Keratinocyte (primary cell): ENCODE measurements around the gene DCTN3. TPM values are rescaled to one million over a fixed set of nuclear protein-coding genes. Genes with fewer than 3 reads are reported as not detected.

ENCODE experiments used
- DNase-seq: peaks from one replicate; pipeline ENCODE4 v3.0.0-alpha.2; 2011; ENCODE audit warnings: low read depth, missing footprints, low spot score
- FAIRE-seq: peaks from 2 replicates; lab custom pipeline; 2011; peaks lifted over from hg19 to GRCh38; lab: Jason Lieb, UNC
- H2AFZ ChIP-seq: 2 replicates; pipeline ENCODE4 v1.6.0; 2012; ENCODE audit warnings: low read length, control low read depth, inconsistent platforms; ENCODE audit not compliant: control insufficient read depth
- H3K27ac ChIP-seq: 2 replicates; pipeline ENCODE4 v1.5.1; 2011; ENCODE audit warnings: low read length; ENCODE audit not compliant: control insufficient read depth, insufficient read depth
- H3K27me3 ChIP-seq: 3 replicates; pipeline ENCODE4 v1.6.0; 2011; ENCODE audit warnings: low read length; ENCODE audit not compliant: control insufficient read depth, insufficient read depth; ENCODE audit errors: extremely low read depth
- H3K36me3 ChIP-seq, 2 experiments: 2 replicates in 1 of 2; 3 replicates in 1 of 2; pipeline ENCODE4 v1.5.1; 2011; ENCODE audit warnings: low read length in 2 of 2, mild to moderate bottlenecking in 1 of 2; ENCODE audit not compliant: control insufficient read depth in 2 of 2, insufficient read depth in 2 of 2; ENCODE audit errors: extremely low read depth in 1 of 2
- H3K4me1 ChIP-seq: 3 replicates; pipeline ENCODE4 v1.5.1; 2011; ENCODE audit warnings: low read length; ENCODE audit not compliant: control insufficient read depth, insufficient read depth; ENCODE audit errors: extremely low read depth
- H3K4me2 ChIP-seq: 3 replicates; pipeline ENCODE4 v1.6.0; 2011; ENCODE audit warnings: low read depth, low read length; ENCODE audit not compliant: control insufficient read depth, insufficient read depth; ENCODE audit errors: extremely low read depth
- H3K4me3 ChIP-seq, 3 experiments: fragments of 200-600 bp in 1 of 3; sonication (generic) in 1 of 3; 2 replicates in 2 of 3; 3 replicates in 1 of 3; pipeline ENCODE4 v1.5.1; 2011 to 2016; ENCODE audit warnings: low read length in 3 of 3, mild to moderate bottlenecking in 3 of 3, control low read depth in 2 of 3, inconsistent platforms in 1 of 3, low read depth in 1 of 3, mixed read lengths in 1 of 3, mixed run types in 1 of 3, moderate library complexity in 1 of 3; ENCODE audit not compliant: control insufficient read depth in 2 of 3, insufficient read depth in 2 of 3; ENCODE audit errors: extremely low read depth in 1 of 3
- H3K79me2 ChIP-seq: 2 replicates; pipeline ENCODE4 v1.6.0; 2012; ENCODE audit warnings: low read length; ENCODE audit not compliant: control insufficient read depth, insufficient read depth
- H3K9ac ChIP-seq: 3 replicates; pipeline ENCODE4 v1.6.0; 2011; ENCODE audit warnings: low read length; ENCODE audit not compliant: control insufficient read depth, insufficient read depth; ENCODE audit errors: extremely low read depth
- H3K9me1 ChIP-seq: 3 replicates; pipeline ENCODE4 v1.6.0; 2011; ENCODE audit warnings: low read length; ENCODE audit not compliant: control insufficient read depth, insufficient read depth; ENCODE audit errors: extremely low read depth
- H3K9me3 ChIP-seq: 2 replicates; pipeline ENCODE4 v1.5.1; 2012; ENCODE audit warnings: low read depth, low read length; ENCODE audit not compliant: control insufficient read depth
- H4K20me1 ChIP-seq: 3 replicates; pipeline ENCODE4 v1.6.0; 2011; ENCODE audit warnings: low read length; ENCODE audit not compliant: control insufficient read depth, insufficient read depth; ENCODE audit errors: extremely low read depth
- CTCF ChIP-seq, 3 experiments: IDR thresholded peaks in 1 of 3; conservative IDR thresholded peaks in 1 of 3; optimal IDR thresholded peaks in 1 of 3; 2 replicates in 2 of 3; 3 replicates in 1 of 3; pipeline versions ENCODE3 to v1.5.1; 2011; ENCODE audit warnings: low read length in 3 of 3, mild to moderate bottlenecking in 3 of 3, moderate library complexity in 2 of 3, control low read depth in 1 of 3, inconsistent platforms in 1 of 3; ENCODE audit not compliant: insufficient read depth in 2 of 3; ENCODE audit errors: extremely low read depth in 1 of 3
- EZH2 ChIP-seq: IDR thresholded peaks from one replicate; pipeline ENCODE4 v1.6.1; 2012; ENCODE audit warnings: inconsistent platforms, mild to moderate bottlenecking, low read length, moderate library complexity
- dilution Hi-C: fragments of 300-500 bp; cut with MboI; formaldehyde crosslinking; loops from one replicate; pipeline ENCODE4 v1.7.0; 2020; ENCODE audit warnings: low sequenced_read_pairs; ENCODE audit not compliant: extremely low pct_ligation_motif_present
- polyA plus RNA-seq, 5 experiments: library from polyadenylated mRNA; depleted of rRNA in 3 of 5; stranded (reverse) in 3 of 5; stranded (forward) in 1 of 5; unstranded in 1 of 5; fragments of >200 nt; gene quantifications; 1 replicate in 1 of 5; 2 replicates in 3 of 5; 3 replicates in 1 of 5; pipeline versions ENCODE4 v1.2.1 to v1.2.3, GENCODE V29; 2011 to 2012; ENCODE audit warnings: missing spikeins in 2 of 5, low read depth in 1 of 5, low replicate concordance in 1 of 5

Gene DCTN3
- polyA plus RNA-seq, 1 donor (not counting 4 experiments of a cell fraction or from before 2014, with no cell fraction given): 106 TPM

GRCh38 chr9:34591248-34591916, 28.9 kb downstream of the DCTN3 start:
- Histone ChIP-seq H3K4me3 (peak overlapping the region in 2 of 3 experiments; percentile 14 to 50), H3K27me3 (peaks cover 64% of the 10 kb centered on the region), H4K20me1 (no peaks in the 10 kb centered on the region), H3K36me3 (no peaks in the 10 kb centered on the region), H3K9ac (no peak overlapping the region), H3K9me3 (no peaks in the 10 kb centered on the region), H3K27ac (no peak overlapping the region), H3K4me2 (peak overlapping the region; percentile 58), H3K79me2 (no peaks in the 10 kb centered on the region), H3K4me1 (peaks cover 8% of the 10 kb centered on the region), H2AFZ (peak overlapping the region; percentile 36), H3K9me1 (no peaks in the 10 kb centered on the region)
- dilution Hi-C loops: no loop called here
- peak; percentile 48 for FAIRE-seq
- peak; percentile 55 for TF ChIP-seq EZH2
- peak; percentile 73 to 99 (median 98) for TF ChIP-seq CTCF (optimal IDR thresholded peaks at IDR 0.05 in 1 of 3, IDR thresholded peaks at IDR 0.05 in 1 of 3, conservative IDR thresholded peaks at IDR 0.05 in 1 of 3; ENCODE audit: extremely low read depth in 1 of 3, insufficient read depth in 2 of 3, low read length in 3 of 3)
- no peak for DNase-seq

- dilution Hi-C loops: no loop called here
- H3K27me3 ChIP-seq: peaks cover 72% of the 10 kb centered on the region
- no peaks in the 10 kb centered on the region for H4K20me1 ChIP-seq
- H3K79me2 ChIP-seq: no peaks in the 10 kb centered on the region
- H3K9me3 ChIP-seq: no peaks in the 10 kb centered on the region
- DNase-seq (no peak), FAIRE-seq (no peak)
- H2AFZ ChIP-seq: no peak overlapping the region
- H3K36me3 ChIP-seq: no peaks in the 10 kb centered on the region
- H3K4me3 ChIP-seq: peak overlapping the region; percentile 14 to 50 (median 24)
- H3K9ac ChIP-seq: no peak overlapping the region
- peak overlapping the region; percentile 68 for H3K4me2 ChIP-seq
- H3K9me1 ChIP-seq: no peaks in the 10 kb centered on the region
- H3K27ac ChIP-seq: no peak overlapping the region
- TF ChIP-seq CTCF (optimal IDR thresholded peaks at IDR 0.05 in 1 of 3, IDR thresholded peaks at IDR 0.05 in 1 of 3, conservative IDR thresholded peaks at IDR 0.05 in 1 of 3; ENCODE audit: extremely low read depth in 1 of 3, insufficient read depth in 2 of 3, low read length in 3 of 3) (no peak), EZH2 (no peak)
- H3K4me1 ChIP-seq: peaks cover 8% of the 10 kb centered on the region
Measured at GRCh38 chr9:34590381-34591247, 29.7 kb downstream of the DCTN3 start.
